Measurements from ENCODE around the gene RFPL2.
"Not testable (repeated sequence)": the region's sequence is repeated elsewhere in the genome, so short reads cannot be mapped to it uniquely, and the experiment has no call there.

GRCh38 chr22:32157632-32158031, 47.2 kb downstream of the RFPL2 start:
- TF ChIP-seq POLR2AphosphoS5, POLR2A (IDR thresholded peaks at IDR 0.05): not testable (repeated sequence)
